SK-N-SH treated with all-trans-retinoic acid at 6 μM for 48 hours (cell line): ENCODE results near the gene GALNT15.

Experiments used
- ARNTL ChIP-seq: fragments of 450-650 bp; formaldehyde crosslinking; IDR thresholded peaks from 2 replicates; pipeline ENCODE4 v1.5.0; 2020; ENCODE audit warnings: low read depth, mild to moderate bottlenecking, moderate library complexity, borderline replicate concordance
- ISL1 ChIP-seq: fragments of 250-450 bp; sonication (Bioruptor Pico); IDR thresholded peaks from 2 replicates; pipeline ENCODE4 v2.1.2; 2022; ENCODE audit warnings: mild to moderate bottlenecking, moderate library complexity
- OSR1 ChIP-seq: fragments of 250-450 bp; sonication (Bioruptor Pico); IDR thresholded peaks from 2 replicates; pipeline ENCODE4 v1.8.0; 2022; ENCODE audit warnings: moderate library complexity, mild to moderate bottlenecking, inconsistent platforms
- RARB ChIP-seq: fragments of 250-450 bp; sonication (Bioruptor Pico); IDR thresholded peaks from 2 replicates; pipeline ENCODE4 v1.8.0; 2021; ENCODE audit warnings: mild to moderate bottlenecking, moderate library complexity
- SNAI2 ChIP-seq: fragments of 250-450 bp; sonication (Bioruptor Pico); IDR thresholded peaks from 2 replicates; pipeline ENCODE4 v1.5.0; 2020; ENCODE audit warnings: mild to moderate bottlenecking, moderate library complexity
- TOX ChIP-seq: fragments of 250-450 bp; sonication (Bioruptor Pico); IDR thresholded peaks from 2 replicates; pipeline ENCODE4 v1.8.0; 2021; ENCODE audit warnings: mild to moderate bottlenecking, moderate library complexity, borderline replicate concordance
- ZNF8 ChIP-seq: fragments of 450-650 bp; formaldehyde crosslinking; IDR thresholded peaks from 2 replicates; pipeline ENCODE4 v1.5.0; 2020; ENCODE audit warnings: mild to moderate bottlenecking, moderate library complexity
- TF ChIP-seq, protein P1 (sequence below): fragments of 250-450 bp; sonication (Bioruptor Pico); IDR thresholded peaks from 2 replicates; pipeline ENCODE4 v1.8.0; 2020; ENCODE audit warnings: mild to moderate bottlenecking, moderate library complexity, borderline replicate concordance

DNA sequence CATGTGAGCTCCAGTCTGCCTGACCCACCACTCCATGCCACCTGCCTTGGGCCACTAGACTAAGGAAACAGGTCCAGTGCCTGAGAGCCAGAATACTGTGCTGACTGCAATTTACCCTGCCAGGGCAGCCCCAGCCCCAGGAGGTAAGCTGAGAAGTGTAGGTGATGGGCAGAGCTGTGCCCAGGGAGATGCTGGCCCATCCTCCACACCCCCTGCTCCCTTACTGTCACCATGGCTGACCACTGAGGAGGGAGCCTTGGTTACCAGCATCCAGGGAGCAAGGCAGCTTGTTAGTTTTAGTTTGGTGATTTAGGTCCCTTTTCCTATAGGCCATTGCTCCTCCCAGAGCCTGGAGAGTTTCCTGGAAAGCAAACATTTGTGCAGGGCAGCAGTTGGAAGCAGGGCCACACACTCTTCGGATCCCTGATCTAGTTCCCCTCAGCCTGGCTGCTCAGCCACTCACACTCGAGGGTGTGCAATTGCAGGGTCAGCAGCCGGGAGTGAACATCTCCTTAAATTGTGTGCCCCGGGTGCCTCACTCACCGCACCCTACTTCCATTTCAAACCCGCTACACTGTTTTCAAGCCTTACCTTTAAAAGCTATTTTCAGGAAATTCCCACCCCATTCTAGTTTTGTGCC is 2.0 kb downstream of the GALNT15 start:
- no peak for TF ChIP-seq RARB (CRISPR knock-in tag)
- no peak for TF ChIP-seq ZNF8
- TF ChIP-seq ARNTL (CRISPR knock-in tag) = no peak
- no peak for TF ChIP-seq OSR1 (CRISPR knock-in tag)
- TF ChIP-seq, protein P1, sequence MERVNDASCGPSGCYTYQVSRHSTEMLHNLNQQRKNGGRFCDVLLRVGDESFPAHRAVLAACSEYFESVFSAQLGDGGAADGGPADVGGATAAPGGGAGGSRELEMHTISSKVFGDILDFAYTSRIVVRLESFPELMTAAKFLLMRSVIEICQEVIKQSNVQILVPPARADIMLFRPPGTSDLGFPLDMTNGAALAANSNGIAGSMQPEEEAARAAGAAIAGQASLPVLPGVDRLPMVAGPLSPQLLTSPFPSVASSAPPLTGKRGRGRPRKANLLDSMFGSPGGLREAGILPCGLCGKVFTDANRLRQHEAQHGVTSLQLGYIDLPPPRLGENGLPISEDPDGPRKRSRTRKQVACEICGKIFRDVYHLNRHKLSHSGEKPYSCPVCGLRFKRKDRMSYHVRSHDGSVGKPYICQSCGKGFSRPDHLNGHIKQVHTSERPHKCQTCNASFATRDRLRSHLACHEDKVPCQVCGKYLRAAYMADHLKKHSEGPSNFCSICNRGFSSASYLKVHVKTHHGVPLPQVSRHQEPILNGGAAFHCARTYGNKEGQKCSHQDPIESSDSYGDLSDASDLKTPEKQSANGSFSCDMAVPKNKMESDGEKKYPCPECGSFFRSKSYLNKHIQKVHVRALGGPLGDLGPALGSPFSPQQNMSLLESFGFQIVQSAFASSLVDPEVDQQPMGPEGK (CRISPR knock-in tag) = no peak
- no peak for TF ChIP-seq TOX
- TF ChIP-seq SNAI2 = no peak
- no peak for TF ChIP-seq ISL1 (CRISPR knock-in tag)
